MM.1S (cell line): ENCODE measurements around the gene ZNF502.

ENCODE experiments used
- CTCF ChIP-seq: fragments of 300-600 bp; sonication (generic); IDR thresholded peaks from 2 replicates; pipeline ENCODE4 v1.5.1; 2016; ENCODE audit warnings: antibody characterized with exemption, low read length, mixed read lengths
- EZH2 ChIP-seq: fragments of 300-600 bp; sonication (generic); optimal IDR thresholded peaks from 2 replicates; pipeline ENCODE3; 2017; ENCODE audit warnings: low read depth, mild to moderate bottlenecking, antibody characterized with exemption, low read length, mixed read lengths
- EZH2phosphoT487 ChIP-seq: fragments of 300-600 bp; sonication (generic); IDR thresholded peaks from 2 replicates; pipeline ENCODE4 v1.6.1; 2018; ENCODE audit warnings: antibody characterized with exemption, low read length

GRCh38 chr3:44764248-44764647 lies 51.8 kb downstream of the ZNF502 start:
- TF ChIP-seq CTCF (no peak), EZH2phosphoT487 (no peak), EZH2 (no peak)
